NCI-H1930 (cell line): ENCODE data around the gene CYP21A2.
"Not testable (repeated sequence)": the region's sequence is repeated elsewhere in the genome, so short reads cannot be mapped to it uniquely, and the experiment has no call there.

Experiments used
- DNase-seq, 2 experiments: peaks; one replicate each; lab custom pipeline; 2025; lab: John Stamatoyannopoulos, UW

Gene CYP21A2

GRCh38 chr6:32035283-32036013, 2.8 kb upstream of the CYP21A2 start:
- not testable (repeated sequence) for DNase-seq

DNA sequence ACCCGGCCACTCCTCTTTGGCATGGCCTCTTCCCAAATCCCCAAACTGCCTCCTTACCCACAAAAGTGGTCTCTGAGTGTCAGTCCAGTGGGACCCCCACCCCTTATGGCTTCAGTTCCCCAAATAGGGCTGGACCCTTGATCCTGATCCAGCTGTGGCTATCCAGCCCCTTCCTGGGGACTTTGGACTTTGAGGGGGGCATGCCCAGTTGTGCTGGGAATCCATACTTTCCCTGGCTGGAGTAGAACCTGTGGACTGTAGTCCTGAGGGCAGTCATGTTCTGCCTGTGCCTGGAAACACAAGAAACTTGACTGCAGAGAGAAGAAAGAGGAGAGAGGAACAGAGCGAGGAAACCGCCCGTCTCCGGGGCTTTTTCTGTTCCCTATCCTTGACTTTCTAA, 1.1 kb upstream of the CYP21A2 start:
- not testable (repeated sequence) for DNase-seq

DNA sequence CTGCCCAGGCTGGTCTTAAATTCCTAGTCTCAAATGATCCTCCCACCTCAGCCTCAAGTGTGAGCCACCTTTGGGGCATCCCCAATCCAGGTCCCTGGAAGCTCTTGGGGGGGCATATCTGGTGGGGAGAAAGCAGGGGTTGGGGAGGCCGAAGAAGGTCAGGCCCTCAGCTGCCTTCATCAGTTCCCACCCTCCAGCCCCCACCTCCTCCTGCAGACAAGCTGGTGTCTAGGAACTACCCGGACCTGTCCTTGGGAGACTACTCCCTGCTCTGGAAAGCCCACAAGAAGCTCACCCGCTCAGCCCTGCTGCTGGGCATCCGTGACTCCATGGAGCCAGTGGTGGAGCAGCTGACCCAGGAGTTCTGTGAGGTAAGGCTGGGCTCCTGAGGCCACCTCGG, 663 bp downstream of the CYP21A2 start:
- DNase-seq = not testable (repeated sequence)

GRCh38 chr6:32039321-32040274, 1.4 kb downstream of the CYP21A2 start:
- DNase-seq = not testable (repeated sequence)

DNA sequence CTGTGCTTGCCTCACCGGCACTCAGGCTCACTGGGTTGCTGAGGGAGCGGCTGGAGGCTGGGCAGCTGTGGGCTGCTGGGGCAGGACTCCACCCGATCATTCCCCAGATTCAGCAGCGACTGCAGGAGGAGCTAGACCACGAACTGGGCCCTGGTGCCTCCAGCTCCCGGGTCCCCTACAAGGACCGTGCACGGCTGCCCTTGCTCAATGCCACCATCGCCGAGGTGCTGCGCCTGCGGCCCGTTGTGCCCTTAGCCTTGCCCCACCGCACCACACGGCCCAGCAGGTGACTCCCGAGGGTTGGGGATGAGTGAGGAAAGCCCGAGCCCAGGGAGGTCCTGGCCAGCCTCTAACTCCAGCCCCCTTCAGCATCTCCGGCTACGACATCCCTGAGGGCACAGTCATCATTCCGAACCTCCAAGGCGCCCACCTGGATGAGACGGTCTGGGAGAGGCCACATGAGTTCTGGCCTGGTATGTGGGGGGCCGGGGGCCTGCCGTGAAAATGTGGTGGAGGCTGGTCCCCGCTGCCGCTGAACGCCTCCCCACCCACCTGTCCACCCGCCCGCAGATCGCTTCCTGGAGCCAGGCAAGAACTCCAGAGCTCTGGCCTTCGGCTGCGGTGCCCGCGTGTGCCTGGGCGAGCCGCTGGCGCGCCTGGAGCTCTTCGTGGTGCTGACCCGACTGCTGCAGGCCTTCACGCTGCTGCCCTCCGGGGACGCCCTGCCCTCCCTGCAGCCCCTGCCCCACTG, 2.3 kb downstream of the CYP21A2 start:
- DNase-seq = not testable (repeated sequence)

- not testable (repeated sequence) for DNase-seq
Observed at GRCh38 chr6:32041050-32041321, 2.8 kb downstream of the CYP21A2 start.

DNA sequence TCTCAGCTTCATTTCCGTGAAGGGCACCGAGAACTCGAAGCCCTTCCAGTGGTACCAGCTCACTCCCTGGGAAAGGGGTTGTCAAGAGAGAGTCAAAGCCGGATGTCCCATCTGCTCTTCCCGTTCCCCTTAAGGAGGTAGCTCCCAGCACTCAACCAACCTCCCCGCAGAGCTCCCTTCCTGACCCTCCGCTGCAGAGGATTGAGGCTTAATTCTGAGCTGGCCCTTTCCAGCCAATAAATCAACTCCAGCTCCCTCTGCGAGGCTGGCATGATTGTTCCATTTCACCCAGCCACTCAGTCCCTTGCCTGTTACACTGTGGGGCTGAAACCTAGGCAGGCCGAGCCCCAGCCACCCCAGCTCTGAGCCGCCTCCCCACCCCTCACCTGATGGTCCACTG, 3.2 kb downstream of the CYP21A2 start:
- not testable (repeated sequence) for DNase-seq

GRCh38 chr6:32042276-32042675, 4.1 kb downstream of the CYP21A2 start:
- not testable (repeated sequence) for DNase-seq

DNA sequence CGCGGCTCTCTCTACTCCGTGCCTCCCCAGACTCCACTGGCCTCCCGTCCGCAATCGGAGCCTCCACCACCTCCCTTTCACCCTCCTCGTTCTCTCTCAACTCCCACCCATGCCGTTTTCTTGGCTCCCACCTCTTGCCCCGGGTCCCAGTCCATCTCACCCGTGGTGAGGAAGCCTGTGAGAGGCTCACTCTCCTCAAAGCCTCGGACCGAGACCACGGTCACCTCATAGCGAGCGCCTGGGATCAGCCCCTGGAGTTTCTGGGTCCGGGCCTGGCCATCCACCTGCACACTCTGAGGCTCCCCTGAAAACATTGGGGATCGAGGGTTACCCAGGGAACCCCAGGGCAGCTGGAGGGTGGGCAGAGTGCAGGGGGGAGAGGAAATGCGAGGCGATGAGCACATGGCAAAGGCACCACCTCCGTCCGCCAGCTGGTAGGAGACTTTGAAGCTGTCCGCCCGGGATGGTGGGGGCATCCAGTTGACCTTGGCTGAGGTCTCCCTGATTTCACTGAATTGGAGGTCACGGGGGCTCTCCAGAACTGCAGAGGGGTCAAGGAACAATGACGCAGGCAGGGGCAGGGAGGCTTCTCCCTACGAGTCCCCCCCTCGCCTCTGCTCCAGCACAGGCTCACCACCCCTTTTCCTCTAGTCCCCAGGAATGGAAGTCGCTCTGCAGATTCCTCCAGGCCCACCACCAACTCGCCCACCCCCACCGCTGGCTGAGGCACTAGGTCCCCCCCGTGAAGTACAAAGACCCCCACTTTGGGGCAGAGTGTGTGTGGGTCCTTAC, 5.6 kb downstream of the CYP21A2 start:
- not testable (repeated sequence) for DNase-seq

DNA sequence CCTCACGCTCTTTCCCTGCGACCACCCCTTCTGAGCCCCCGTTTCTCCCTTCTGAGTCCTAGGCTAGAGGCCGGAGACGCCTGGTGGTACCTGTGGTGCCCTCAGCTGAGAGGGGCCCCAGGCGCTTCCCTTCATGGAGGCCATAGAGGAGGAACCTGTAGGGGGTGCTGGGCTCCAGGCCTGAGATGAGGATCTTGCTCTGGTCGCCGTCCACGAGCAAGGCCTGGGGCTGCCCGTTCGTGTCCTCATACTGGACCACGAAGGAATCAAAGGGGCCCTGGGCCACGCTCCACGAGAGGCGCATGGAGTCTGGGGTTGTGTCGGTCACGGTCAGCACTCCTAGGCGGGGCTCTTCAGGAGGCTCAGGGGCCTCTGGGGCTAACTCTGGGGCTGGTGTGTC, 6.7 kb downstream of the CYP21A2 start:
- not testable (repeated sequence) for DNase-seq

DNA sequence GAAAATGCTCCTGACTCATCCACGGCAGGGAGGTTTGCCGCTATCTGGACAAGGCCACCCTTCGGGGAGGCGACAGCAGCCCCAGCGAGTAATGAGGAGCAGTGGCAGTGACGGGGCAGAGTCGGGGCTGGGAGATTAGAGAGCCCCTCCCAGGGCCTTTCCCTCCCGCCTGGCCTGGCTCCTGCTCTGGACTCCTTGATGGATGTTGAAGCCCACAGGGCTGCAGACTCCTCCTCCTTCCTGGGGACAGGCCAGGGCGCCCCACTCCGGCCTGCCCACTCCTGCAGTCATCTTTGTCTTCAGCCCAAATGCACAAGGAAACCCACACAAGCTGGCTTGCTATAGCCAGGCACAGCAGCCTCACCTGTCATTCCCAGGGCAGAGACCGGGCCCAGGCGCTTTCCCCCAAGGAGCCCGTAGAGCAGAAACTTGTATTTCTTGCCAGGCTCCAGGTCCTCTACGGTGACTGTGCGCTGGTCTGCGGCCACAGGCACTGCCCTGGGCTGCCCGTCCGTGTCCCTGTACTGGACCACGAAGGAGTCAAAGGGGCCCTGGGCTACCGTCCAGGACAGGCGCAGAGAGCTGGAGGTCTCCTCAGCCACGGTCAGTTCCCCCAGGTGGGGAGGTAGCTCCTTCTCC, 7.7 kb downstream of the CYP21A2 start:
- DNase-seq = no peak

GRCh38 chr6:32046450-32047083, 8.4 kb downstream of the CYP21A2 start:
- no peak for DNase-seq

DNA sequence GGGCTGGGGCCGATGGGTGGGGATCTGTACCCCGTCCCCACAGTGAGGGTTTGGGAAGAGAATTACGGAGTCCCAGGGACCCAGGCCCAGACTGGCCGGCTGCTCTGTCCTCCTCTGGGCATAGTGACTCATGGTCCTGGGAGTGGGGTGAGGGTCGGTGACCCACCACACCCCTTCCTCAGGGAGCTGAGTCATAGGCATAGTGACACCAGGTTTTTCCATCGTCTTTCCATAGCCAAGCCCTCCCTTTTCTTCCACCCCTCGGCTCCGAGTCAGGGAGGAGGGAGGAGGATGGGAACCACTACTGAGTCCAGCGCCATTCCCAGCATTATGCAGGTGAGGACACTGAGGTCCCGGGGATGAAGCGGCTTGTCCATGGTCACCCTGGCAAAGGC, 8.9 kb downstream of the CYP21A2 start:
- no peak for DNase-seq

GRCh38 chr6:32047539-32047854, 9.3 kb downstream of the CYP21A2 start:
- DNase-seq = no peak

- DNase-seq = peak in 1 of 2 experiments; percentile 48
Observed at GRCh38 chr6:32047855-32048766, 9.9 kb downstream of the CYP21A2 start.

DNA sequence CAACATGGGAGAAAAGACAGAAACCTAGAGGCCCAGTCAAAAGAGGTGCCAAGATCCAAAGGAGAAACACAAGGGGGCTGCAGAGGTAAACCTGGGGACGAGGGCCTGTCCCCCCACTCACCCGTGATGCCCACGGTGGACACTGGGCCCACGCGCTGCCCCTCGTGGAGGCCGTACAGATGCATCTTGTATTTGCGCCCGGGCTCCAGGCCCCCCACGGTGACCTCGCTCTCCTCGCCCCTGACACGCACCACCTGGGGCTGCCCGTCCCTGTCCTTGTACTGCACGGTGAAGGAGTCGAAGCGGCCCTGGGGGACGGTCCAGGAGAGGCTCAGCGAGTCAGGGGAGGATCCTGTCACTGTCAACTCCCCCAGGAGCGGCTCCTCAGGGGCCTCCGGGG, 10.9 kb downstream of the CYP21A2 start:
- DNase-seq = not testable (repeated sequence)

- not testable (repeated sequence) for DNase-seq
Observed at GRCh38 chr6:32049736-32050135, 11.5 kb downstream of the CYP21A2 start.

GRCh38 chr6:32050562-32050961, 12.3 kb downstream of the CYP21A2 start:
- DNase-seq = no peak

- not testable (repeated sequence) for DNase-seq
Observed at GRCh38 chr6:32052626-32053025, 14.4 kb downstream of the CYP21A2 start.

DNA sequence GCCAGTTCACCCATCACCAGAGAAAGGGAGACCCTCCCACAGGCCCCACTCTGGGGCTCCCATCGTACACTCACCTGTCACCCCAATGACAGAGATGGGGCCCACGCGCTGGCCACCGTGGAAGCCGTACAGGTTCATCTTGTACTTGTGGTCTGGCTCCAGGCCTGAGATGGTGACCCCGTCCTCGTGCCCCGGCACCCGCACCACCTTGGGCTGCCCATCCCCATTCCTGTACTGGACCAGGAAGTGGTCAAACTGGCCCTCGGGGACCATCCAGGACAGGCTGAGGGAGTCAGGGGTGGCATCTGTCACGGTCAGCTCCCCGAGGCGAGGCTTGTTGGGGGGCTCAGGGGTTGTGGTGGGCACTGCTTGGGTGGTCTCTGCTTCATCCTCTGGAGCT, 15.1 kb downstream of the CYP21A2 start:
- not testable (repeated sequence) for DNase-seq
